Panc1 (cell line): ENCODE measurements around the gene AP1G2.

ENCODE experiments used
- POLR2AphosphoS5 ChIP-seq: IDR thresholded peaks from 2 replicates; pipeline ENCODE4 v1.6.1; 2012; ENCODE audit warnings: mild to moderate bottlenecking, low read depth, low read length, moderate library complexity
- SIN3A ChIP-seq: IDR thresholded peaks from 2 replicates; pipeline ENCODE4 v1.6.1; 2012; ENCODE audit warnings: low read depth, mild to moderate bottlenecking, low read length, moderate library complexity, borderline replicate concordance; ENCODE audit not compliant: insufficient read depth
- TCF7L2 ChIP-seq: IDR thresholded peaks from 2 replicates; pipeline ENCODE4 v1.6.1; 2011; ENCODE audit warnings: mild to moderate bottlenecking, low read depth, low read length, inconsistent platforms
- TF ChIP-seq, protein P1 (sequence below): fragments of 450-650 bp; IDR thresholded peaks from 2 replicates; pipeline ENCODE4 v1.5.1; 2017; ENCODE audit warnings: mild to moderate bottlenecking
- TF ChIP-seq, protein P2 (sequence below), 2 experiments: IDR thresholded peaks; 2 replicates each; pipeline ENCODE4 v1.6.1; 2011 to 2012; ENCODE audit warnings: low read depth in 2 of 2, control low read depth in 1 of 2, low read length in 1 of 2, mild to moderate bottlenecking in 1 of 2, moderate library complexity in 1 of 2; ENCODE audit not compliant: insufficient read depth in 1 of 2

DNA sequence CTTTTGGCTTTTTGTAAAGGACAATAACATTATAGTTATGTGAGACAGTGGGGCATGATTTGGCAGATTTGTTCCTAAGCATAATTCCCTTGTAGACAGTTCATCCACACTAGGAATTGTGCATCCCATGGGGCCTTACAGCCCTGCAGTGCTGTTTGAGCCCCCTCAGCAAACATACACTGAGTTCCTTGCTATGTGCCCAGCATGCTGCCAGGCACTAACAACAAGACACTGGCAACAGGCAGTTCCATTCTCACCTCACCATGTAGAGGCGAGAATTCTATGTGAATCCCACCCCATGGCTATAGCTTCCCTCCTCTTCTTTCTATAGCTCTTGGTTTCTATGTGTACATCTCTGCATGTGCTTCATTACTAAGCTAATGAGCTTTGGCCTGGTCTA, 9.6 kb downstream of the AP1G2 start:
- TF ChIP-seq POLR2AphosphoS5, result no peak
- TF ChIP-seq, protein P1, sequence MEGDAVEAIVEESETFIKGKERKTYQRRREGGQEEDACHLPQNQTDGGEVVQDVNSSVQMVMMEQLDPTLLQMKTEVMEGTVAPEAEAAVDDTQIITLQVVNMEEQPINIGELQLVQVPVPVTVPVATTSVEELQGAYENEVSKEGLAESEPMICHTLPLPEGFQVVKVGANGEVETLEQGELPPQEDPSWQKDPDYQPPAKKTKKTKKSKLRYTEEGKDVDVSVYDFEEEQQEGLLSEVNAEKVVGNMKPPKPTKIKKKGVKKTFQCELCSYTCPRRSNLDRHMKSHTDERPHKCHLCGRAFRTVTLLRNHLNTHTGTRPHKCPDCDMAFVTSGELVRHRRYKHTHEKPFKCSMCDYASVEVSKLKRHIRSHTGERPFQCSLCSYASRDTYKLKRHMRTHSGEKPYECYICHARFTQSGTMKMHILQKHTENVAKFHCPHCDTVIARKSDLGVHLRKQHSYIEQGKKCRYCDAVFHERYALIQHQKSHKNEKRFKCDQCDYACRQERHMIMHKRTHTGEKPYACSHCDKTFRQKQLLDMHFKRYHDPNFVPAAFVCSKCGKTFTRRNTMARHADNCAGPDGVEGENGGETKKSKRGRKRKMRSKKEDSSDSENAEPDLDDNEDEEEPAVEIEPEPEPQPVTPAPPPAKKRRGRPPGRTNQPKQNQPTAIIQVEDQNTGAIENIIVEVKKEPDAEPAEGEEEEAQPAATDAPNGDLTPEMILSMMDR, result no peak
- TF ChIP-seq, protein P2, sequence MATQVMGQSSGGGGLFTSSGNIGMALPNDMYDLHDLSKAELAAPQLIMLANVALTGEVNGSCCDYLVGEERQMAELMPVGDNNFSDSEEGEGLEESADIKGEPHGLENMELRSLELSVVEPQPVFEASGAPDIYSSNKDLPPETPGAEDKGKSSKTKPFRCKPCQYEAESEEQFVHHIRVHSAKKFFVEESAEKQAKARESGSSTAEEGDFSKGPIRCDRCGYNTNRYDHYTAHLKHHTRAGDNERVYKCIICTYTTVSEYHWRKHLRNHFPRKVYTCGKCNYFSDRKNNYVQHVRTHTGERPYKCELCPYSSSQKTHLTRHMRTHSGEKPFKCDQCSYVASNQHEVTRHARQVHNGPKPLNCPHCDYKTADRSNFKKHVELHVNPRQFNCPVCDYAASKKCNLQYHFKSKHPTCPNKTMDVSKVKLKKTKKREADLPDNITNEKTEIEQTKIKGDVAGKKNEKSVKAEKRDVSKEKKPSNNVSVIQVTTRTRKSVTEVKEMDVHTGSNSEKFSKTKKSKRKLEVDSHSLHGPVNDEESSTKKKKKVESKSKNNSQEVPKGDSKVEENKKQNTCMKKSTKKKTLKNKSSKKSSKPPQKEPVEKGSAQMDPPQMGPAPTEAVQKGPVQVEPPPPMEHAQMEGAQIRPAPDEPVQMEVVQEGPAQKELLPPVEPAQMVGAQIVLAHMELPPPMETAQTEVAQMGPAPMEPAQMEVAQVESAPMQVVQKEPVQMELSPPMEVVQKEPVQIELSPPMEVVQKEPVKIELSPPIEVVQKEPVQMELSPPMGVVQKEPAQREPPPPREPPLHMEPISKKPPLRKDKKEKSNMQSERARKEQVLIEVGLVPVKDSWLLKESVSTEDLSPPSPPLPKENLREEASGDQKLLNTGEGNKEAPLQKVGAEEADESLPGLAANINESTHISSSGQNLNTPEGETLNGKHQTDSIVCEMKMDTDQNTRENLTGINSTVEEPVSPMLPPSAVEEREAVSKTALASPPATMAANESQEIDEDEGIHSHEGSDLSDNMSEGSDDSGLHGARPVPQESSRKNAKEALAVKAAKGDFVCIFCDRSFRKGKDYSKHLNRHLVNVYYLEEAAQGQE (IDR thresholded peaks at IDR 0.05; ENCODE audit: insufficient read depth in 1 of 2, low read depth in 2 of 2, low read length in 1 of 2), result no peak
- no peak for TF ChIP-seq TCF7L2
- TF ChIP-seq SIN3A, result no peak
